WTC11 (cell line): ENCODE data around the gene PLXDC1. TPM values are rescaled to one million over a fixed set of nuclear protein-coding genes. Genes with fewer than 3 reads are reported as not detected.

ENCODE experiments used
- ATAC-seq: fragments of 200-7000 bp; cut with Tn5 transposase; 2 replicates; pipeline ENCODE4 v1.10.0; 2021; ENCODE audit warnings: mild to moderate bottlenecking, moderate library complexity
- CTCF ChIA-PET: fragments of 300-600 bp; sonication (Branson Sonifier 250); formaldehyde crosslinking; loops from one replicate; lab custom pipeline; 2021; ENCODE audit warnings: antibody characterized with exemption; lab: Charles Lee
- POLR2A ChIA-PET: fragments of 350-600 bp; sonication (Branson Sonifier 250); formaldehyde crosslinking; loops from one replicate; lab custom pipeline; 2021; ENCODE audit warnings: antibody characterized with exemption; lab: Charles Lee
- DNase-seq: peaks from one replicate; pipeline ENCODE4 v3.0.0; 2021; ENCODE audit warnings: low spot score
- H3K27ac Mint-ChIP-seq: 2 replicates; pipeline ENCODE4 v1.8.0; 2021; ENCODE audit warnings: mixed read lengths
- H3K27me3 Mint-ChIP-seq: 2 replicates; pipeline ENCODE4 v1.8.0; 2021; ENCODE audit warnings: low read depth, mild to moderate bottlenecking, moderate library complexity, mixed read lengths
- H3K36me3 Mint-ChIP-seq: 2 replicates; pipeline ENCODE4 v1.8.0; 2021; ENCODE audit warnings: mixed read lengths
- H3K4me1 Mint-ChIP-seq: 2 replicates; pipeline ENCODE4 v1.8.0; 2022; ENCODE audit warnings: mixed read lengths
- H3K4me3 Mint-ChIP-seq: 2 replicates; pipeline ENCODE4 v1.8.0; 2021; ENCODE audit warnings: mild to moderate bottlenecking, moderate library complexity, mixed read lengths
- H3K9me3 Mint-ChIP-seq: 2 replicates; pipeline ENCODE4 v1.8.0; 2021; ENCODE audit warnings: mixed read lengths
- CBFB ChIP-seq: sonication (generic); formaldehyde crosslinking; IDR thresholded peaks from 2 replicates; pipeline ENCODE4 v1.8.1; 2022; ENCODE audit warnings: mild to moderate bottlenecking, low read depth, missing genetic modification reagents
- ESRRA ChIP-seq: sonication (generic); formaldehyde crosslinking; IDR thresholded peaks from 2 replicates; pipeline ENCODE4 v1.8.1; 2022; ENCODE audit warnings: mild to moderate bottlenecking, missing genetic modification reagents, borderline replicate concordance
- ETV6 ChIP-seq: sonication (generic); formaldehyde crosslinking; IDR thresholded peaks from 2 replicates; pipeline ENCODE4 v1.8.1; 2022; ENCODE audit warnings: mild to moderate bottlenecking, missing genetic modification reagents
- FOXJ3 ChIP-seq: sonication (generic); formaldehyde crosslinking; IDR thresholded peaks from 2 replicates; pipeline ENCODE4 v1.9.0; 2021; ENCODE audit warnings: missing genetic modification reagents, mild to moderate bottlenecking, borderline replicate concordance
- GRHL2 ChIP-seq: fragments of 250-450 bp; sonication (Bioruptor Pico); IDR thresholded peaks from 2 replicates; pipeline ENCODE4 v1.8.0; 2022; ENCODE audit warnings: mild to moderate bottlenecking, moderate library complexity; ENCODE audit not compliant: insufficient replicate concordance, severe bottlenecking
- IRF2 ChIP-seq: sonication (generic); formaldehyde crosslinking; IDR thresholded peaks from 2 replicates; pipeline ENCODE4 v1.8.0; 2022; ENCODE audit warnings: low read depth, missing genetic modification reagents, borderline replicate concordance
- PRRX2 ChIP-seq: fragments of 250-450 bp; sonication (Bioruptor Pico); IDR thresholded peaks from 2 replicates; pipeline ENCODE4 v1.8.0; 2021; ENCODE audit warnings: mild to moderate bottlenecking
- TEAD1 ChIP-seq: sonication (generic); formaldehyde crosslinking; IDR thresholded peaks from 2 replicates; pipeline ENCODE4 v1.8.0; 2022; ENCODE audit warnings: mild to moderate bottlenecking, missing genetic modification reagents
- TEAD4 ChIP-seq: sonication (generic); formaldehyde crosslinking; IDR thresholded peaks from 2 replicates; pipeline ENCODE4 v1.8.0; 2022; ENCODE audit warnings: mild to moderate bottlenecking, missing genetic modification reagents
- TP53 ChIP-seq: sonication (generic); formaldehyde crosslinking; IDR thresholded peaks from 2 replicates; pipeline ENCODE4 v1.8.1; 2023; ENCODE audit warnings: mild to moderate bottlenecking, missing genetic modification reagents
- ZNF263 ChIP-seq: sonication (generic); formaldehyde crosslinking; IDR thresholded peaks from 2 replicates; pipeline ENCODE4 v1.8.1; 2022; ENCODE audit warnings: low read depth, mild to moderate bottlenecking, moderate library complexity, missing genetic modification reagents
- total RNA-seq: library from RNA; stranded (reverse); gene quantifications from 3 replicates; pipeline ENCODE4 v1.2.3, GENCODE V29; 2021
- TF ChIP-seq, protein P1 (sequence below): fragments of 250-450 bp; sonication (Bioruptor Pico); IDR thresholded peaks from 2 replicates; pipeline ENCODE4 v1.9.0; 2021; ENCODE audit warnings: mild to moderate bottlenecking
- TF ChIP-seq, protein P2 (sequence below): sonication (generic); formaldehyde crosslinking; IDR thresholded peaks from 2 replicates; pipeline ENCODE4 v1.8.0; 2023; ENCODE audit warnings: missing genetic modification reagents
- TF ChIP-seq, protein P3 (sequence below): sonication (generic); formaldehyde crosslinking; IDR thresholded peaks from 2 replicates; pipeline ENCODE4 v1.8.1; 2022; ENCODE audit warnings: low read depth, mild to moderate bottlenecking, moderate library complexity, missing genetic modification reagents, borderline replicate concordance
- TF ChIP-seq, protein P4 (sequence below): sonication (generic); formaldehyde crosslinking; IDR thresholded peaks from 2 replicates; pipeline ENCODE4 v1.8.1; 2022; ENCODE audit warnings: low read depth, missing genetic modification reagents, borderline replicate concordance

The PLXDC1 gene
- total RNA-seq, 1 experiment from 2014 or later = 5.4 TPM

DNA sequence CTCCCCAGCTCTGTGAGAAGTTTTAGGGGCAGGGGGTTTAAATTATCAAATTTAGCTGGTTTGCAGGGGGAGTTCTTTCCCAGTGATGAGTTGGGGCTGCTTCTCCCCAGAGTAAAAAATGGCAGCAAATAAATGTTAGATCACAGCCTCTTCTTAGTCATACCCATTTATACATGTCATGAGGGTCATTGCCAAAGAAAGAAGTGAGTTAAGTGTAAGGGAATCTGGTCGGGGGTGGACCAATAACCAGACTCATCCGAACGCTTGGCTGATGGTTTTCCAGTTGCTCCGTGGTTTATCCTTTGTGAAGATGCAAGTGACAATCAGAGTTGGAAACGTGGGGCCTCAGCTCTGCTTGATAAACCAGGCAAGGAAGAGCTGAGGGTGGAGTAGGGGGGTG, 87.1 kb downstream of the PLXDC1 start (continued):
- TF ChIP-seq, protein P1, sequence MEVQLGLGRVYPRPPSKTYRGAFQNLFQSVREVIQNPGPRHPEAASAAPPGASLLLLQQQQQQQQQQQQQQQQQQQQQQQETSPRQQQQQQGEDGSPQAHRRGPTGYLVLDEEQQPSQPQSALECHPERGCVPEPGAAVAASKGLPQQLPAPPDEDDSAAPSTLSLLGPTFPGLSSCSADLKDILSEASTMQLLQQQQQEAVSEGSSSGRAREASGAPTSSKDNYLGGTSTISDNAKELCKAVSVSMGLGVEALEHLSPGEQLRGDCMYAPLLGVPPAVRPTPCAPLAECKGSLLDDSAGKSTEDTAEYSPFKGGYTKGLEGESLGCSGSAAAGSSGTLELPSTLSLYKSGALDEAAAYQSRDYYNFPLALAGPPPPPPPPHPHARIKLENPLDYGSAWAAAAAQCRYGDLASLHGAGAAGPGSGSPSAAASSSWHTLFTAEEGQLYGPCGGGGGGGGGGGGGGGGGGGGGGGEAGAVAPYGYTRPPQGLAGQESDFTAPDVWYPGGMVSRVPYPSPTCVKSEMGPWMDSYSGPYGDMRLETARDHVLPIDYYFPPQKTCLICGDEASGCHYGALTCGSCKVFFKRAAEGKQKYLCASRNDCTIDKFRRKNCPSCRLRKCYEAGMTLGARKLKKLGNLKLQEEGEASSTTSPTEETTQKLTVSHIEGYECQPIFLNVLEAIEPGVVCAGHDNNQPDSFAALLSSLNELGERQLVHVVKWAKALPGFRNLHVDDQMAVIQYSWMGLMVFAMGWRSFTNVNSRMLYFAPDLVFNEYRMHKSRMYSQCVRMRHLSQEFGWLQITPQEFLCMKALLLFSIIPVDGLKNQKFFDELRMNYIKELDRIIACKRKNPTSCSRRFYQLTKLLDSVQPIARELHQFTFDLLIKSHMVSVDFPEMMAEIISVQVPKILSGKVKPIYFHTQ (CRISPR knock-in tag) = no peak
- TF ChIP-seq ETV6 (CRISPR knock-in tag) (no peak), FOXJ3 (no peak), ESRRA (no peak)
- TF ChIP-seq, protein P2, sequence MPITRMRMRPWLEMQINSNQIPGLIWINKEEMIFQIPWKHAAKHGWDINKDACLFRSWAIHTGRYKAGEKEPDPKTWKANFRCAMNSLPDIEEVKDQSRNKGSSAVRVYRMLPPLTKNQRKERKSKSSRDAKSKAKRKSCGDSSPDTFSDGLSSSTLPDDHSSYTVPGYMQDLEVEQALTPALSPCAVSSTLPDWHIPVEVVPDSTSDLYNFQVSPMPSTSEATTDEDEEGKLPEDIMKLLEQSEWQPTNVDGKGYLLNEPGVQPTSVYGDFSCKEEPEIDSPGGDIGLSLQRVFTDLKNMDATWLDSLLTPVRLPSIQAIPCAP (CRISPR knock-in tag) = no peak

DNA sequence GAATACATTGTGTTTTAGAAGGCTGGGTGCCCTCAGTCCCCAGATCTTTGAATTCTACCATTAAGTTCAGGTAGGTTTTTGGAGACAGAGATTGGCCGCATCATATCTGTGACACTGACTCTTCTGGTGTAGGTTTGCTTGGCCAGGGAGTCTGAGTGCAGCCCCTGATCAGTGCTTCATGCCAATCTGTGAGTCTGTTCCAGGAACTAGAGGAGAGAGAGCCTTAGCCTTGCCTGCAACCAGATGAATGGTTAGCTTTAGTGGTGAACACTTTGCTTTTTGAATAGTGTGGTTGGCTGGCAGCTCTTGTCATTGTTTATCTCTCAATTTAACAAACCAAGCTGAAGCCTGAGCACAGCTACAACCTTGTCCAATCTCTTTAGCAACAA, 87.8 kb downstream of the PLXDC1 start:
- TF ChIP-seq GRHL2 (CRISPR knock-in tag) = no peak
- TF ChIP-seq CBFB (CRISPR knock-in tag) = no peak
- no peak for TF ChIP-seq TEAD1 (CRISPR knock-in tag)
- no peak for TF ChIP-seq TP53 (CRISPR knock-in tag)
- no peak for TF ChIP-seq PRRX2
- TF ChIP-seq, protein P3, sequence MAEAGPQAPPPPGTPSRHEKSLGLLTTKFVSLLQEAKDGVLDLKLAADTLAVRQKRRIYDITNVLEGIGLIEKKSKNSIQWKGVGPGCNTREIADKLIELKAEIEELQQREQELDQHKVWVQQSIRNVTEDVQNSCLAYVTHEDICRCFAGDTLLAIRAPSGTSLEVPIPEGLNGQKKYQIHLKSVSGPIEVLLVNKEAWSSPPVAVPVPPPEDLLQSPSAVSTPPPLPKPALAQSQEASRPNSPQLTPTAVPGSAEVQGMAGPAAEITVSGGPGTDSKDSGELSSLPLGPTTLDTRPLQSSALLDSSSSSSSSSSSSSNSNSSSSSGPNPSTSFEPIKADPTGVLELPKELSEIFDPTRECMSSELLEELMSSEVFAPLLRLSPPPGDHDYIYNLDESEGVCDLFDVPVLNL (CRISPR knock-in tag) = no peak
- TF ChIP-seq TEAD4 (CRISPR knock-in tag) = no peak
- H3K27me3 Mint-ChIP-seq = no peaks in the 10 kb centered on the region
- DNase-seq = no peak
- ChIA-PET POLR2A (no interaction called here), CTCF (interaction anchor here (0.9 to 3.0 kb wide), 4 partner anchors 80 to 302 kb away, joined by 4 to 18 read pairs (median 10); no protein-coding TSS in a partner anchor)
- no peak overlapping the region for H3K4me3 Mint-ChIP-seq
- no peaks in the 10 kb centered on the region for H3K36me3 Mint-ChIP-seq
- H3K9me3 Mint-ChIP-seq = no peaks in the 10 kb centered on the region
- H3K27ac Mint-ChIP-seq = no peak overlapping the region
- peaks cover 18% of the 10 kb centered on the region for H3K4me1 Mint-ChIP-seq
- peak; percentile 25 for ATAC-seq

DNA sequence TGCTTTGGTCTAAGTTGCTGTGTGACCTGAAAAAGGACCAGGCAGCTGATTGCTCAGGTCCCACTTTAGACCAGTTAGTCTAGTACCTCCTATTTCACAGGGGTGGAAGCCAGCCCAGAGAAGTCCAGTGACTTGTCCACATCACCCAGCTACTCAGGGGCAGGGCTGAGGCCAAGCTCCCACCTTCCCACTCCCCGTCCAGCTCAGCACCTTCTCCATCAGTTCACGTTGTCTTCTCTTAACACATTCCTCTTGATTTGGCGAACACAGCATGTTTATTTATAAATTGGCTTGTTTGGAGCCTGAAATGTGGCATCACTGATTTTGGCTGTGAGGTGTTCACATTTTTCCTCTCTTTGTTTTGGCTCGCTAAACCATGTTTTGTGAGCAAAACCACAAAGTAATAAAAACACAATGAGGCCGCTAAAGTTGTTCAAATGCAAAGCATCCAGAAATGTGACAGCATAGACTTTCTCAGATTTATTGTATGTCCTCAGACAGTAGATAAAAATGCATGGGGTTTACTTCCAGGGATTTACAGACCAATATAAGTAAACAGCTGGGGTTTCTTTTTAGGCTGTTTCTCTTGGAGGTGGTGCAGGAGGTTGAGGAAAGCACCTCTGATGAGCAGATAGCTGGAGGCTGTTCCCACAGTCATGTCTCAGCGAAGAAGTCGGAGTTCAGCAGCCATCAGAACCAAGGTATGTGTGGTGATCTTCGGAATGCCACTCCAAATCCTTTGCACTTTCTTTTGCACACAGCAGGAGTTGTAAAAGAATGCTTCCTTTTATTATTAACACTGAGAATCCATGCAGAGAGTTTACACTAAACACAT, 88.4 kb downstream of the PLXDC1 start:
- DNase-seq (no peak), ATAC-seq (peak; percentile 16)
- H3K27ac Mint-ChIP-seq = no peak overlapping the region
- H3K36me3 Mint-ChIP-seq = no peaks in the 10 kb centered on the region
- no peaks in the 10 kb centered on the region for H3K9me3 Mint-ChIP-seq
- no peak overlapping the region for H3K4me3 Mint-ChIP-seq
- TF ChIP-seq, protein P3 (CRISPR knock-in tag) = no peak
- TF ChIP-seq, protein P1 (CRISPR knock-in tag) = no peak
- TF ChIP-seq IRF2 (no peak), ZNF263 (CRISPR knock-in tag) (no peak)
- TF ChIP-seq, protein P4, sequence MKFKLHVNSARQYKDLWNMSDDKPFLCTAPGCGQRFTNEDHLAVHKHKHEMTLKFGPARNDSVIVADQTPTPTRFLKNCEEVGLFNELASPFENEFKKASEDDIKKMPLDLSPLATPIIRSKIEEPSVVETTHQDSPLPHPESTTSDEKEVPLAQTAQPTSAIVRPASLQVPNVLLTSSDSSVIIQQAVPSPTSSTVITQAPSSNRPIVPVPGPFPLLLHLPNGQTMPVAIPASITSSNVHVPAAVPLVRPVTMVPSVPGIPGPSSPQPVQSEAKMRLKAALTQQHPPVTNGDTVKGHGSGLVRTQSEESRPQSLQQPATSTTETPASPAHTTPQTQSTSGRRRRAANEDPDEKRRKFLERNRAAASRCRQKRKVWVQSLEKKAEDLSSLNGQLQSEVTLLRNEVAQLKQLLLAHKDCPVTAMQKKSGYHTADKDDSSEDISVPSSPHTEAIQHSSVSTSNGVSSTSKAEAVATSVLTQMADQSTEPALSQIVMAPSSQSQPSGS (CRISPR knock-in tag) = no peak
- ChIA-PET CTCF (interaction anchor here (0.9 to 3.0 kb wide), 8 partner anchors 15 to 301 kb away, joined by 3 to 18 read pairs (median 6); no protein-coding TSS in a partner anchor), POLR2A (no interaction called here)
- H3K27me3 Mint-ChIP-seq = no peaks in the 10 kb centered on the region
- H3K4me1 Mint-ChIP-seq = peaks cover 20% of the 10 kb centered on the region
